Vagina (tissue), 2 donors: ENCODE results near the gene CLDND2.

ENCODE experiments used
- CTCF ChIP-seq, 3 experiments: fragments of 450-650 bp in 2 of 3; fragments of 200-600 bp in 1 of 3; sonication (generic) in 1 of 3; IDR thresholded peaks; one replicate each; pipeline ENCODE4 v1.5.1; 2017 to 2019; ENCODE audit warnings: antibody characterized with exemption in 3 of 3, mild to moderate bottlenecking in 2 of 3, moderate library complexity in 2 of 3
- POLR2AphosphoS5 ChIP-seq, 2 donors: sonication (generic); formaldehyde crosslinking; IDR thresholded peaks; one replicate each; pipeline ENCODE4 v1.9.0; 2017; ENCODE audit warnings: antibody characterized with exemption in 2 of 2, mild to moderate bottlenecking in 2 of 2, low read depth in 1 of 2; ENCODE audit not compliant: insufficient read depth in 1 of 2

GRCh38 chr19:51391073-51391611 lies 22.3 kb upstream of the CLDND2 start:
- no peak for TF ChIP-seq CTCF (IDR thresholded peaks at IDR 0.05)
- TF ChIP-seq POLR2AphosphoS5 (IDR thresholded peaks at IDR 0.05; ENCODE audit: insufficient read depth in 1 of 2, low read depth in 1 of 2): no peak
